CD4-positive, alpha-beta T cell treated with Interleukin-17A for 1 hour (primary cell): Measurements from ENCODE around the gene KCNN4.
"Not testable (repeated sequence)": the region's sequence is repeated elsewhere in the genome, so short reads cannot be mapped to it uniquely, and the experiment has no call there.

Experiments
- DNase-seq: peaks from one replicate; pipeline ENCODE4 v3.0.0-alpha.2; 2020

The KCNN4 gene

DNA sequence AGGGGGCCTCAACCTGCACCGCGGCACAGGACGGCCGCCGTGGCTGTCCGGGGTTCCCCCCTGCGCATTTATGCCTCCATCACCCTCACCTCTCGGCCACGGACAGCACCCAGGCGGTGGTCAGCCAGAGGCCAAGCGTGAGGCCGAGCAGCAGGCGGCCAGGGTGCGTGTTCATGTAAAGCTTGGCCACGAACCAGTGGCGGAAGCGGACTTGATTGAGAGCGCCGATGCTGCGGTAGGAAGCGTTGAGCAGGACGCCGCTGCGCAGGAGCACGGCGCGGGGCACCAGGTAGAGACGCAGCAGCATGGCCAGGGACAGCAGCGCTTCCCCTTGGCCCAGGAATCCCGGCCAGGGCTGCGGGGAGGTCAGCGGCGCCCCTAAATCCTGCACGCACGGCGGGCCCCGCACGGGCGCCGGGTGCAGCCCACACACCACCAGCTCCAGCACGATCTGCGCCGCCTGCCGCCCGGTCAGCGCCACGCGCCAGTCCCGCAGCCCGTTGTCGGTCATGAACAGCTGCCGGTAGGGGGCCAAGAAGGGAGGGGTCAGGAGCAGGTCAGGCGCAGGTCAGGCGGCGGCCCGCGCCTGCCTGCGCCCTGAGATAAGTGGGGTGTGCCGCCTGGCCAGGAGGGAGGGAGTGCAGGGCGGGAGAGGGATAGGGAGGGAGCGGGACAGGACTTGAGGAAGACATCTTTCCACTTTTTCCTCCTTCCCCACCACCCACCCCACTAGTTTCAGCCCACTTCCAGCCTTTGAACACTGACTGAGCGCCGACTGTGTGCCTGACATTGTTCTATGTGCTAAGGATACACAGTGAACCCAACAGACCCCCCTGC, 6.5 kb downstream of the KCNN4 start:
- DNase-seq = no peak

DNA sequence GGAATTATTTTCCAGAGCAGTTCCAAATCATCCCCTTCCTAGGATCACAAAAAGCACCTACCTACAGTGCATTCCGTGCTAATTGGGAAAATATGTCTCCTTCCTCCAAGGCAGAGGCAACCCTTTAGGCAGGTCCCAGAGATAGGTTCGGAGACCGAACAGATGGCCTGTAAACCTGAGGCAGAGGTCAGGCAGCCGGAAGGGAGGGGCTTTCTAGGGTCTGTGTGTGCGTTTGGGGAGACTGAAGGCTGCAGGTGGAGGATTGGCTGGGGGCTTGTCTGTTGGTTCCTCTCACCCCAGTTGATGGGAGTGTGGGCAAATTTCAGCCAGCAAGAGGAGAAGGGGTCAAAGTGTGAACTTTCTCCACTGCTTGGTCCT, 7.1 kb downstream of the KCNN4 start:
- DNase-seq = no peak

DNA sequence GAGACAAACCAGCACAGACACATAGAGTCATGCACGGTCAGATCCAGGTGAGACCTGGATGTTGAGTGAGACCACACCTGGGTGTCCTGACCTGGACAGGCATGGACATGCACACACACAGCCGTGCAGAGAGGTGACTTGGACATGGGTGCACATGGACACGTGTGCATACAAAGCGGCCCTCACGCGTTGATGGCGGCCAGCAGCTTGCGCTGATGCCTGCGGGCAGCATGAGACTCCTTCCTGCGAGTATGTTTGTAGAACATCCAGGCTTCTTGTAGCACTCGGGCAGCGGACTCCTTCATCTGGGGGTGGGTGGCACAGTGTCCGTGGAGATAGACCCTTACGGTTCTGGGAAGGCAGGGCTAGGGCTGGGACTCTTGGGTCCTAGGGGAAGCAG, 11.5 kb downstream of the KCNN4 start:
- no peak for DNase-seq

DNA sequence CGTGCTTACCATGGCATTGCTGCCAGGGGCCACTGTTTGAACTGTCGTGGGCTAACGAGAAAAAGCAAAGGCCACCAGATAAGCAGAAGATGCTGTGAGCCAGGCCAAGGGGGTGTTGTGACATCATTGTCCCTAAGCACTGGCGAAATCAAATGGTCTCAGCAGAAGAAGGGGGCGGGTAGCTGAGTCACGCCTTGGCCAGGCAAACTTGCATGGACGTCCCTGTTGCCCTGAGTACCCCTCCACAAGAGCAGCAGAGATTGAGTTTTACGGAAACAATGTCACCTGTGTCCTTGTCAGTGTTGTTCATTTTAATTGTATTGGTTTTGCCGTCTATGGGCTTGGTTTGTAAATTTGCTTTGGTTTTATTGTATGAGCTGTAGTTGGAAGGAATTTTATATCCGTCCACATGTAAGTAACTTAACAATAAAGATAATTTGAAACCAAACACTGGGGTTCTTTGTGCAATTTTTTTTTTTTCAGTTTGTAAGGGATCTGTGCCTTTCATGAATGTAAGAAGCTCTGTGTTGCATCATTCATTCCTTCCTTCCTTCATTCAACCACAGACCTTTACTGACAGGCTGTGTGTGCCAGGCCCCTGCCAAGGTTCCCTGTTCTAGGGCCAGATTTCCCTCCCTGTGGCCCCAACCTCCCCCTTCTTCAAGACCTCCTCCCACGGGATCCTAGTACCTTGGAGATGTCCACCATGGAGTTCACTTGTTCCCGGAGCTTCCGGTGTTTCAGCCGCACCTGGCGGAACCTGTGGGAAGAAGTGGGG, 12.3 kb downstream of the KCNN4 start:
- no peak for DNase-seq

DNA sequence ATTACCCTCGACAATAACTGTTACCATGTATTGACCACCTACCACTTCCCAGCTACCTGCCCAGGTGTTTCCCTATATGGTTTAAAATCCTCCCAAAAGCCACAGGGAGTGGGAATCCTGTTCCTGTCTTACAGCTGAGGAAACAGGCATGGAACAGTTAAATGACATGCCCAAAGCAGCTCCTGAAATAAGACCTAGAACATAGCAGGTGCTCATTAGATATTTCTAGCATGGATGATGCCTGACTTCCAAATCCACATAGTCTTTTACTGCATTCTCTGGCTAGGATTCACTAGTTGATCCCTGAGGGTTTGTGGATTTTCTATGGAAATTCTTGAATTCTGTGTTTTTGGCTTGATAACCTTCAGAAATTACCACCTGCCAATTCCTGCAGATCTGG, 13.0 kb downstream of the KCNN4 start:
- no peak for DNase-seq

DNA sequence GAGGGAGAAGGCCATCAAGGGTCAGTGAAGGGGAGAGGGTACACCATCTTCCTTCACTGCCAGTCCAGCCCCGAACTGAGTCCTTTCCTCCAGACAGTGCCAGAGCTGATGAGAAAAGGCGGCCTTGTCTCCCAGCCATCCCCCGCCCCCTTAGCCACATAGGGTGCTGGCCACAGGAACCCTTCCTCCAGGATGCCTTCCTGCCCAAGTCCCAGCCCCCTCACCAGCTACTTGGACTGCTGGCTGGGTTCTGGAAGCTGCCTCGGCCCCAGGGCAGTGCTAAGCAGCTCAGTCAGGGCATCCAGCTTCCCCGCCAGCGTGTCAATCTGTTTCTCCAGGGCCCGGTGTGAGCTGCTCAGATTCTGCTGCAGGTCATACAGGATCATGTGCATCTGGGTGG, 13.5 kb downstream of the KCNN4 start:
- no peak for DNase-seq

DNA sequence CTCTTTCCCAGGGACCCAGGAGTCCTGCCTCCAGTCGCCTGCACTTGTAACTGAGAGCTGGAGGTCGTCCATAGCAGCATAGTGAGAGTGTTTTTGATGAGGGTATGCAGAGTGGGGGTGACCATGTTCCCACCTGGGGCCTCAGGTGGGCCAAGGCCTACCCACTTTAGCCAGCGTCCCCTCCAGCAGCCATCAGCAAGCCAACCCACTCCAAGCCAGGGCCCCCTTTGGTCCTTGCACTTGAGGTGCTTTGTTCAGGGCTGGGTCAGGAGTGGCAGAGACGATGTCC, 14.1 kb downstream of the KCNN4 start:
- DNase-seq = no peak

DNA sequence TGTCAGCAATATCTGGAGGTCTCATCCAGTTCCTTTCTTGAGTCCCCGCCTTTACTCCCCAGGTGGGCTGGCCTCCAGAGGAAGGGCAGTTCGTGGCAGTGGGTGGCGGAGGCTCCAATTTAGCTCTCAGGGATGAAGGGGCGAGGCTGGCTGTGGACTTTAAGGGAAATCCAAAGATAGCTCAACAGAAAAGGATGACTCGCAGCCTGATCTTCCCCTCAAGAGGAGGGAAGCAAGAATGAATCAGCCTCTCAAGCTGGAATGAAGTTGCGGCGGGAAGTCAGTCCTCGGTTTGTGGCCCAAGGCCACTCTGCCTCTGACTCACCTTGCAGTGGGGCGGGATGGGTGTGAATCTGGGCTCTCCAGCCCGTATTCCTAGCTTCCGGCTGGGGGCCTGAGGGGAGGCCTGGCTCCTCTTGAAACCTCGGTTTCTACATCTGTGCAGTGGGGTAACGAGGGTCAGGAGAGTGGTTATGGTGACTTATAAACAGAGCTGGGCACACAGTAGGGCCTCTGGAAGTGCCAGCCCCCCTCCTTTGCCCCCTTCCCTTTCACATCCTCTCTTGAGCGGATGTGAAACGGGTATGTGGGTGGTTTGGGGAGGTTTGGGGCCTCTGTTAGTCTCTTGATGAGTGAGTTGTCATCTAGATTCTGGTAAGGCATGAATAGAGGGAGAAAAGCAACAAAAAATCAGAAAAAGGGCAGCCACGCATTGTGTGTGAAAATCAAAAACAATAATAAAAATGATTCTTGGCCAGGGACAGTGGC, 15.5 kb downstream of the KCNN4 start:
- peak; percentile 73 for DNase-seq

DNA sequence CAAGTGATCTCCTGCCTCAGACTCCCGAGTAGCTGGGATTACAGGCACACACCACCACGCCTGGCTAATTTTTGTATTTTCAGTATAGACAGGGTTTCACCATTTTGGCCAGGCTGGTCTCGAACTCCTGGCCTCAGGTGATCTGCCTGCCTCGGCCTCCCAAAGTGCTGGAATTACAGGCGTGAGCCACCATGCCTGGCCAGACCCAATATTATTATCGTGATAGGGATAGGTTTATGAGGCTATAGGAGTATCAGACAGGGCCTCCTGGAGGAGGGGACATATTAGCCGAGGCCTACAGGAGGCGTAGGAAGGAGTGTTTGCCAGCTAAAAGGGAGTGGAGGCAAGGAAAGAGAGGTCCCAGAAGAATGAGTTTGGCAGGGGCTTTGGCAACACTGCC, 16.1 kb downstream of the KCNN4 start:
- DNase-seq = not testable (repeated sequence)

DNA sequence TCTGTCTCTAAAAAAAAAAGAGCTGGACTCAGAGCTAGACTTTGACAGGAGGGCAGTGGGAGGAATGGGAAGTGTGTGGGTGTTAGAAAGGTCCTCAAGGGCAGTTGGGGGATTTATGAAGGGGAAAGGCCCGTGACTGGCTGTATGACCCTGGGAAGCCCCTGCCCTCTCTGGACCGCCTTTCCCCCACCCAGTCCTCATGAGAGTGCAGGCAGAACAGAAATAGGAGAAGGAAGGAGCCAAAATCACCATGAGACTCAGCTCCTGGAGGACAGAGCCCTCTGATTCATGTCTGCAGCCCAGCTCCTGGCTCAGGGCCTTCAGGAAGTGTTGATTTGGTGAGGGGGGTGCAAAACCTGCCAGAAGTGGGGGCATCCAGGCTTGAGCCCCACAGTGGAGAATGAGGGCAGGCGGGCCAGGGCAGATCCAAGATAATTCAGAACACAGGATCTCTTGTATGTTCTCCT, 17.3 kb downstream of the KCNN4 start:
- DNase-seq = no peak

DNA sequence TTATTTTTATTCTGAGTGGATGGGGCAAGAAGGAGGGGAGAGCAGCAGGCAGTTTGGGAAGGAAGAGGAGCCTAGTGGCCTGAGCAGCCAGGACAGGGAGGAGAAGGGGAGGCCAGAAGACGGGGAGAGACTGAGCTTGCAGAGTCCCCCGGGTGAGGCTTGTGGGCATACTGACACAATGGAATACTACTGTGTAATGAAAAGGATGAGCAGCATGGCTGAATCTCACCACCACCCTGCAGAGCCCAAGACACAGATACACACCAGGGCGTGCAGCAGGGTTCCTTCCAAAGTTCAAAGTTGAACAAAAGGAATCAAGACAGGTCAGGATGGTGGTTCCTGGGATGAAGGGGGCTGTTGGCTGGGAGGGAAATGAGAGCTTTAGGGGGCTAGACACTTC, 18.0 kb downstream of the KCNN4 start:
- DNase-seq = no peak

DNA sequence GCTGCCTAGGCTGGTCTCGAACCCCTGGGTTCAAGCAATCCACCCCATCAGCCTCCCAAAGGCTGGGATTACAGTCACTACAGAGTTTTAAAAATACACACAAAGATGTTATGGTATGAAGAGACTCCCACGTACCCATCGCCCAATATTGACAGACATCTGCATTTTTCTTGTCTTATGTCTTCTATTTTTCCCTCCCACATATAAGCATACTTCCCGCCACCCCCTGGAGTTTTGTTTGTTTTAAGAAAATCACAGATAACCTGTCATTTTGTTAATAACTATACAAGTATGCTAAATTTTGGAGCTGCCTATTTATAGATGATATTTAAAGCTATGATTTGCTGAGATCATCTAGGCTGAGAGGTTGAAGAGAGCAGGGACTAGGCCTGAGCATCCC, 19.8 kb downstream of the KCNN4 start:
- DNase-seq = no peak

DNA sequence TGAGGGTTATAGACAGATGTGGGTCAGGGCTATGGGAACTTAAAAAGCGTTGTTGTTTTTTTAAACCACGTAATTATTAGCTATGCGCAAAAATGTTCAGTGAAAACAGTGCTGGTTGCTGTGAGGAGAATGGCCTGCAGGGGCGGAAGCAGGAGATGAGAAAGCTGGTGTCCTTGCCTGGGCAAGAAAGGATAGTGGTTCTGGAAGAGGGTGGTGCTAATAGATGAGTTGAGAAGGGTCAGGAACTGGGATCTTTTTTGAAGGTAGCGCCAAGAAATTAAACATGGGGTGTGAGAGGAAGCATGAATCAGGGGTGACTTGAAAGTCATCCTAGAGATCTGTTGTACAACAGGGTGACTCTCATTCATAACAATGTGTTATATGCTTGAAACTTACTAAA, 21.3 kb downstream of the KCNN4 start:
- DNase-seq = no peak

DNA sequence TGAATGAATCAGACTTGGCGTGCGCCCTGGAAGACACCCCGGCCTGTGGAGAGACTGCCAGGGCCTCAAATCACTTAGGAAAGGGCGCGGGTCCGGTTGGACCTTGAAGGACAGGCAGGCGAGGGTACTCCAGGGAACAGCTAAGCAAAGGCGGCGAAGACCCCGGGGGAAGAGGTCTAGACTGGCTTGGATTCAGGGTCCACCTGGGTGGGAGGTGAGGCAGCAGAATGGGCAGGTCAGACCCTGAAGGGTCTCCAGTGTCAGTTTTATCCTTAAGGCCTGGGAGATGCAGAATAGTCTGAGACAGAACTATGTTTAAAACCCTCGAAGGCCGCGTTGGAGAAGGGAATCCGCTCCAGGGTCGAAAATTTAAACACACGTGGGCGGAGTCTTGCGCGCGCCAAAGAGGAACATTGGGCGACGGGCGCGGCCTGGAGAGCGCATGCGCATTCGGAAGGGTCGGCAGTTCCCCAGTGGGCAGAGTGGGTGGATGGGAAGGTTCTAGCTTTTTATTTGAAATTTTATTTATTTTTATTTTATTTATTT, 25.4 kb downstream of the KCNN4 start:
- peak; percentile 85 for DNase-seq

DNA sequence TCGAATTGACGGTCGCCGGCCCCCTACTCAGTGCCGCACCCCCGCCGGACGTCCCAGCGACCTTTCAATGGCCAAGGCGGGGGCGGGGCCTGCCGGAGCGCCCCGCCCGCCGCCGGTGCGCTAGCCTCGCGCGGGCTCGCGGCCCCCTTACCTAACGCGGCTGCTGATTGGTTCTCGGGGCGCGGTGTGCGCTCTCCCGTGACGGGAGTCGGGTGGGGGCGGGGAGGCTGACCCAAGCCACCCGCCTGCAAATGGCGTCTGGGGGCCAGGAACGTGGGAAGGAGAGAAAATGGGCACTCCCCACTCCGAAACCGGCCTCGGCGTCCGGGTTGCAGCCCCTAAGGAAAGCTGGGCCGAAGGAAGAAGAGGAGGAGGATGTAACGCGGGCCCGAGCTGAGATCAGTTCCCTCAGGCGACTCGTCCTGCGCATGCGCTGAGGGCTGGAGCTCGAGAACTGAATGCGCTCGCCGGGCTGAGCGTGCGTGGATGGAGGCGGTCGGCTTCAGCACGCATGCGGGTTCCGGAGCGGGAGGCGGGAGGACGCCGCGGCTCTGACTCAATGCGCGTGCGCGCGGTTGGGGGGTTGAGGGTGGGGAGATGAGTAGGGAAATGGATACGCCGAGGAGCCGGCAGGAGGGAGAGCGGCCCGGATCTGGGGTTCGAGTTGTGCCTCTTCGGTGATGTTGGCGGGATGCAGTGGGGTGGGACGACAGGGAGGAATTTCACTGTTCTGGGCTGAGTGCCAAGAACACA, 26.1 kb downstream of the KCNN4 start, which contains the start of gene SMG9:
SMG9 (minus strand) TSS at position 460 of the 753 bp plus-strand sequence. CDS start 4,221 bp downstream, outside the sequence.
- DNase-seq = peak; percentile 98

DNA sequence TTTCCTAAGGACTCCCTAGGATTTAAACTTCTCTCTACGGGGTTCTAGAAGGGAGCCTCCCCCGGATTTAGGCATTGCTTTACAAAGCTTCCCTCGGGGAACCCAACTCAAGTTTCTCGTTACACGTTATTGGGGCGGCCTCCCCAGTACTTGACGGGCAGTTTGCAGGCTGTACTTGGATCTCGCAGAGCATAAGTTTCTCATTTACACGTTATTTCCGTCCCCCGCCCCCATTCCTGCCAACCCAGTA, 26.6 kb downstream of the KCNN4 start:
- DNase-seq = no peak

DNA sequence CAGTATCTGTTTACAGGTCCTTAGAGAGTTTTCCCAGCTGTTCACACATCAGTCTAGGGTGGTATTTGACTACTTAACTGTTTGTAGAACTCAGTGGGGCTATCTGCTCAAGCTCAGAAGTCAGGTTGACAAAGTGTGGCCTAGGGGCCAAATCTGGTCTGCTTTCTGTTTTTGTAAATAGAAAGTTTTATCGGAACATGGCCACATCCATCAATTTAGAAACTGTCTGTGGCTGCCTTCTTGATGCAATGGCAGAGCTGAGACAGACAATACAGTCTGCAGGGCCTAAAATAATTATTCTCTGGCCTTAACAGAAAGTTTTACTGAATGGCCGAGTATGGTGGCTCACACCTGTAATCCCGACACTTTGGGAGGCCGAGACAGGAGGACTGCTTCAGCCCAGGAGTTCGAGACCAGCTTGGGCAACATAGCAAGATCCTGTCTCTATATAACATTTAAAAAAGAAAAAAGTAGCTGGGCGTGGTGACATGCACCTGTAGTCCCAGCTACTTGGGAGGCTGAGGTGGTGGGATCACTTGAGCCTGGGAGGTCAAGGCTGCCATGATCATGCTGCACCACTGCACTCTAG, 28.4 kb downstream of the KCNN4 start:
- no peak for DNase-seq

DNA sequence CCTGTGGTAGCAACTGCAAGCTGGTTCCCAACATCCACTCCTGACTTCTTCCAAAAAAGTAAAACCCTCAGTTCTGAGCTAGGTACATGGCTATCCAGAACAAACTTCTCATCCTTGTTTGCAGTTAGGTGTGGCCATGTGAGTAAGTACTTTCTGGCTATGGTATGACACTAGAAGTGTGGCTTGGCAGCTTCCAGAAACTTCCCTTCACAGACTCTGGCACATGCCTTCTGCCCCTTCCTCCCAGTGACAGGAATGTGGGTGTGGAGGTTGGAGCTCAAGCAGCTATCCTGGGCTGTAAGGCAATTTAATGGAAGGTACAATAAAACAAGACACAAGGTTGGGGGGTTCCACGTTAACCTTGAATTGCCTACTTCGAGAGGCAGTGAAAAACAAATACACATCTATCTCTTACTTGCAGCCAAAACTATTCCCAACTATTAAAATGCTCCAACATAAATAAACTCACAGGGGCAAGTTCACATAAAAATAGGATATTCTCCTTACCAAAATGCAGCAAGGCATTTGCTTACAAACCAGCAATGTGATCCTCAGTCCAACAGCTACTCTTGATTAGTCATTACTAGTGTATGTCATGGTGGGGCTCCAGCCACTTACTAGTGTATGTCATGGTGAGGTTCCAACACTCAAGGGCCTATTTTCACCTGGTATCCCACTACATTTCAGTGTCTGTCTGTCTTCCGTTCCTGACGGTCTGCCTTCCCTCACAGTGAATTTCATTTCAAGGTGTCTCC, 29.1 kb downstream of the KCNN4 start:
- no peak for DNase-seq

DNA sequence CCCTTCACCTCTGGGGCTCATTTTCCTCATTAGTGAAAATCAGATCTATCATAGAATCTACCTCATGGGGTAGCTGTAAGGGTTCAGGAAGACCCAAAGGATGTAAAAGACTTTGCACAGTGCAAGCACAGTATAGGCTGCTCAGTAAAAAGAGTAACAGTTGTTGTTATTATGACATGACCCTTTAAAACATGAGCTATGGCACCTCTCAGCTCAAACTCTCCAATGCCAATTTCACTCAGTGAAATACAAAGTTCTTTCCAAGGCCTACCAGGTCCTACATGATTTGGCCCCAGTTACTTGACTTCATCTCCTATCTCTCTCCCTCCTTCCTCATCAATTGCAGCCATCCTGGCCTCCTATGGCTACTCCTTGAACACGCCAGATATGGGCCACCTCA, 30.9 kb downstream of the KCNN4 start:
- no peak for DNase-seq

DNA sequence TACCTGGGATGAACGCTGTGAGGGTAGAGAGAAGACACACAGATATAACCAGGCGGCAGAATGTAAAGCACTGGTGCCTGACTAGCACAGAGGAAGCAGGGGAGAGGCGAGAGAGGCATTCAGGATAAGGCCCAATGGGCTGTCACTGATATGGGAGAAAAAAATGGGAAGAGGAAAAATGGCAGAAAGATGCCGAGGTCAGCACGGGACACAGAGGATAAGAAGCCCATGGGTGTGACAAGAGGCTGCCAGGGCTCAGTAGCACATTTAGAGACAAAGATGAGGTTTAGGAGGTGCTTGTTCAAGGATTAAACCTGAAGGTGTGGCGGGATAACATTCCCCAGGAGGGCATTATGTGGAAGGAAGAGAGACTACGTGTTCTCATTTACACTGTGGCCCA, 31.6 kb downstream of the KCNN4 start:
- no peak for DNase-seq

DNA sequence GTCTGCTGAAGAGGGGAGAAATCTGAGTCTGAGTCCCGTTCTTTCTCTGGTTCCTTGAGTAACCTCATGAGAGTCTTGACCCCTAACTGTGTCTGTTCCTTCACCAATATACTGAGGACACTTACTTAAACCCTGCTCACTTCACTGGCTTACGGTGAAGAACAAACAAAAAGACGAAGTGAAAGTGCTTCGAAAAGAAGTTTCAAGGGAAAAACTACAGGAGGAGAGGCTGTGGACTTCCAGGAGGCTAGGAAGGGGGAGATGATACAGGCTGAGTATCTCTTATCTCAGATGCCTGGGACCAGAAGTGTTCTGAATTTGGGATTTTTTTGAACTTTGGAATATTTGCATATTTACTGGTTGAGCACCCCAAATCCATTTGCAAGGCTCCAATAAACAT, 32.1 kb downstream of the KCNN4 start:
- no peak for DNase-seq

DNA sequence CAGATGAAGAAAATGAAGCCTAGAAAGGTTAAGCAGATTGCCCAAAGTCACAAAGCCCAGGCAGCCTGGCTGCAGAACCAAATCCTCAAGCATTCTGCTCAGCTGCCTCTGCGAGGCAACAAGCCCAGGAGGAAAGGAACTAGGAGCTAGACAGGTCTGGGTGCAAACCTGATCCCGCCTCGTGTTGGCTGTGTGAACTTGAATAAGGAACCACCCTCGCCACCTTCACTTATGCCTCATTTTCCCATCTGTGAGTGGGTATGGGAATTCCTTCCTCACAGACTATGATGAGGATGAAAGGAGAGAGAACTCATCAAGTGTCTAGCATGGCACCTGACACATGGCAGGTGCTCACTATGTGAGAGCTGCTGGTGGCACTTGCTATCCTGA, 32.6 kb downstream of the KCNN4 start:
- no peak for DNase-seq
